Activated naive CD8-positive, alpha-beta T cell treated with anti-CD3 and anti-CD28 coated beads, Interleukin-2, amount 50 U/mL, for 24 hours (primary cell): ENCODE data around the gene MAX.
A peak's percentile ranks its signal among the peaks of the same experiment; 100 is the strongest.

ENCODE experiments used
- ATAC-seq: fragments of 150-1000 bp; cut with Tn5 transposase; one replicate; pipeline ENCODE4 v1.10.0; 2021
- DNase-seq: peaks from one replicate; pipeline ENCODE4 v3.0.0; 2021
- H3K27ac Mint-ChIP-seq: one replicate; pipeline ENCODE4 v1.8.0; 2021; ENCODE audit warnings: mild to moderate bottlenecking, mixed read lengths
- H3K27me3 Mint-ChIP-seq: one replicate; pipeline ENCODE4 v1.8.0; 2021; ENCODE audit warnings: mixed read lengths
- H3K36me3 Mint-ChIP-seq: one replicate; pipeline ENCODE4 v1.8.0; 2021; ENCODE audit warnings: low read depth, mixed read lengths
- H3K4me1 Mint-ChIP-seq: one replicate; pipeline ENCODE4 v1.8.0; 2021; ENCODE audit warnings: mixed read lengths
- H3K4me3 Mint-ChIP-seq: one replicate; pipeline ENCODE4 v1.8.0; 2021; ENCODE audit warnings: mild to moderate bottlenecking, moderate library complexity, mixed read lengths
- H3K9me3 Mint-ChIP-seq: one replicate; pipeline ENCODE4 v1.8.0; 2021; ENCODE audit warnings: mixed read lengths

Gene MAX

GRCh38 chr14:65117769-65118745 lies 15.7 kb upstream of the MAX start:
- DNase-seq: no peak
- Mint-ChIP-seq H3K36me3 (no peaks in the 10 kb centered on the region), H3K9me3 (no peaks in the 10 kb centered on the region), H3K27me3 (peaks cover 3% of the 10 kb centered on the region), H3K4me3 (no peak overlapping the region), H3K4me1 (no peaks in the 10 kb centered on the region), H3K27ac (no peak overlapping the region)
- no peak for ATAC-seq

GRCh38 chr14:65115615-65116014 lies 13.3 kb upstream of the MAX start:
- Mint-ChIP-seq H3K4me3 (no peak overlapping the region), H3K27ac (no peak overlapping the region), H3K4me1 (no peaks in the 10 kb centered on the region), H3K36me3 (no peaks in the 10 kb centered on the region), H3K27me3 (peaks cover 2% of the 10 kb centered on the region), H3K9me3 (no peaks in the 10 kb centered on the region)
- ATAC-seq: no peak
- no peak for DNase-seq

GRCh38 chr14:65110525-65110924 lies 8.2 kb upstream of the MAX start:
- Mint-ChIP-seq H3K27ac (no peak overlapping the region), H3K27me3 (no peaks in the 10 kb centered on the region), H3K4me3 (no peak overlapping the region), H3K9me3 (no peaks in the 10 kb centered on the region), H3K36me3 (no peaks in the 10 kb centered on the region), H3K4me1 (no peaks in the 10 kb centered on the region)
- DNase-seq (no peak), ATAC-seq (no peak)

- no peak for ATAC-seq
- DNase-seq: no peak
- Mint-ChIP-seq H3K4me1 (no peaks in the 10 kb centered on the region), H3K27me3 (no peaks in the 10 kb centered on the region), H3K9me3 (no peaks in the 10 kb centered on the region), H3K4me3 (no peak overlapping the region), H3K27ac (no peak overlapping the region), H3K36me3 (no peaks in the 10 kb centered on the region)
Measured at GRCh38 chr14:65109357-65109756, 7.0 kb upstream of the MAX start.

GRCh38 chr14:65107200-65107599 lies 4.9 kb upstream of the MAX start:
- Mint-ChIP-seq H3K27me3 (peaks cover 3% of the 10 kb centered on the region), H3K9me3 (no peaks in the 10 kb centered on the region), H3K36me3 (peaks cover 2% of the 10 kb centered on the region), H3K4me3 (no peak overlapping the region), H3K27ac (no peak overlapping the region), H3K4me1 (peaks cover 8% of the 10 kb centered on the region)
- DNase-seq (no peak), ATAC-seq (no peak)

- H3K4me1 Mint-ChIP-seq: peaks cover 8% of the 10 kb centered on the region
- ATAC-seq (no peak), DNase-seq (no peak)
- peaks cover 3% of the 10 kb centered on the region for H3K27me3 Mint-ChIP-seq
- H3K4me3 Mint-ChIP-seq: no peak overlapping the region
- H3K9me3 Mint-ChIP-seq: no peaks in the 10 kb centered on the region
- H3K36me3 Mint-ChIP-seq: peaks cover 3% of the 10 kb centered on the region
- no peak overlapping the region for H3K27ac Mint-ChIP-seq
Measured at GRCh38 chr14:65106736-65107135, 4.4 kb upstream of the MAX start.

- peaks cover 3% of the 10 kb centered on the region for H3K36me3 Mint-ChIP-seq
- H3K27me3 Mint-ChIP-seq: peaks cover 3% of the 10 kb centered on the region
- no peaks in the 10 kb centered on the region for H3K9me3 Mint-ChIP-seq
- H3K4me3 Mint-ChIP-seq: no peak overlapping the region
- ATAC-seq (no peak), DNase-seq (no peak)
- H3K4me1 Mint-ChIP-seq: peaks cover 8% of the 10 kb centered on the region
- H3K27ac Mint-ChIP-seq: no peak overlapping the region
Measured at GRCh38 chr14:65106316-65106715, 4.0 kb upstream of the MAX start.

GRCh38 chr14:65104791-65105190 lies 2.5 kb upstream of the MAX start:
- ATAC-seq (no peak), DNase-seq (no peak)
- no peak overlapping the region for H3K4me3 Mint-ChIP-seq
- no peaks in the 10 kb centered on the region for H3K9me3 Mint-ChIP-seq
- peaks cover 9% of the 10 kb centered on the region for H3K36me3 Mint-ChIP-seq
- H3K27ac Mint-ChIP-seq: no peak overlapping the region
- peaks cover 21% of the 10 kb centered on the region for H3K4me1 Mint-ChIP-seq
- H3K27me3 Mint-ChIP-seq: peaks cover 3% of the 10 kb centered on the region

- no peak for ATAC-seq
- Mint-ChIP-seq H3K9me3 (no peaks in the 10 kb centered on the region), H3K4me1 (peaks cover 34% of the 10 kb centered on the region), H3K36me3 (peaks cover 17% of the 10 kb centered on the region), H3K27ac (peak overlapping the region; percentile 96), H3K4me3 (peak overlapping the region; percentile 94), H3K27me3 (peaks cover 3% of the 10 kb centered on the region)
- peak; percentile 19 for DNase-seq
Measured at GRCh38 chr14:65103150-65103760, 938 bp upstream of the MAX start.

GRCh38 chr14:65101631-65102440 lies 481 bp downstream of the MAX start:
- DNase-seq (peak; percentile 49), ATAC-seq (no peak)
- Mint-ChIP-seq H3K27ac (peak overlapping the region; percentile 96), H3K9me3 (no peaks in the 10 kb centered on the region), H3K27me3 (peaks cover 3% of the 10 kb centered on the region), H3K36me3 (peaks cover 25% of the 10 kb centered on the region), H3K4me1 (peaks cover 48% of the 10 kb centered on the region), H3K4me3 (peak overlapping the region; percentile 94)

GRCh38 chr14:65100922-65101541 lies 1.3 kb downstream of the MAX start:
- H3K36me3 Mint-ChIP-seq: peaks cover 32% of the 10 kb centered on the region

GRCh38 chr14:65098586-65098985 lies 3.7 kb downstream of the MAX start:
- ATAC-seq (no peak), DNase-seq (no peak)
- Mint-ChIP-seq H3K9me3 (no peaks in the 10 kb centered on the region), H3K36me3 (peaks cover 48% of the 10 kb centered on the region), H3K27me3 (no peaks in the 10 kb centered on the region), H3K4me1 (peaks cover 77% of the 10 kb centered on the region), H3K27ac (peak overlapping the region; percentile 71), H3K4me3 (peak overlapping the region; percentile 61)

More at GRCh38 chr14:65100922-65101541, 1.3 kb downstream of the MAX start:
- DNase-seq (no peak), ATAC-seq (no peak)
- Mint-ChIP-seq H3K9me3 (no peaks in the 10 kb centered on the region), H3K4me1 (peaks cover 56% of the 10 kb centered on the region), H3K27ac (peak overlapping the region; percentile 84), H3K4me3 (peak overlapping the region; percentile 94), H3K27me3 (peaks cover 3% of the 10 kb centered on the region)

- ATAC-seq (peak; percentile 56), DNase-seq (no peak)
- peaks cover 75% of the 10 kb centered on the region for H3K4me1 Mint-ChIP-seq
- H3K27me3 Mint-ChIP-seq: no peaks in the 10 kb centered on the region
- H3K27ac Mint-ChIP-seq: peak overlapping the region; percentile 69
- peaks cover 58% of the 10 kb centered on the region for H3K36me3 Mint-ChIP-seq
- H3K4me3 Mint-ChIP-seq: peak overlapping the region; percentile 41
- H3K9me3 Mint-ChIP-seq: no peaks in the 10 kb centered on the region
Measured at GRCh38 chr14:65096323-65097089, 5.8 kb downstream of the MAX start.
